ENCODE results near the gene CCSER2. TPM values are rescaled to one million over a fixed set of nuclear protein-coding genes. Genes with fewer than 3 reads are reported as not detected.

CCSER2 gene
- total RNA-seq, 1 experiment from 2014 or later, result 28.9 TPM

GRCh38 chr10:84511106-84511505 is 182.7 kb downstream of the CCSER2 start:
- H3K27ac ChIP-seq (ENCODE audit: low read depth, low read length), result no peak overlapping the region
- DNase-seq (ENCODE audit: low read depth, low spot score) (no peak), ATAC-seq (no peak)
- H2AFZ ChIP-seq (ENCODE audit: low read depth, low read length, poor library complexity, severe bottlenecking), result no peak overlapping the region
- no peaks in the 10 kb centered on the region for H3K79me2 ChIP-seq (ENCODE audit: insufficient read depth, low read length)
- no peak overlapping the region for H3K4me2 ChIP-seq (ENCODE audit: low read length)
- no peaks in the 10 kb centered on the region for H3K9me2 ChIP-seq (ENCODE audit: insufficient read depth)
- ChIA-PET CTCF (interaction anchor here (1.5 kb wide), 1 partner anchor 37 kb away, joined by 5 read pairs; no protein-coding TSS in a partner anchor), RAD21 (ENCODE audit: low non-redundant PET in 1 of 2, low total read pairs in 2 of 2, uncharacterized antibody in 2 of 2, unreplicated experiment in 2 of 2) (no interaction called here), POLR2A (interaction anchor here (1.3 kb wide), 1 partner anchor 15 kb away, joined by 3 read pairs; no protein-coding TSS in a partner anchor)
- H3K9me3 ChIP-seq (ENCODE audit: control insufficient read depth in 1 of 2, insufficient read depth in 1 of 2, low read depth in 1 of 2, low read length in 2 of 2), result no peaks in the 10 kb centered on the region
- BruUV-seq (replicated peaks), result no TSS peak
- H3K4me3 ChIP-seq (replicated peaks in 1 of 2; ENCODE audit: low read depth in 1 of 2, low read length in 2 of 2), result no peak overlapping the region
- H3K27me3 ChIP-seq (ENCODE audit: insufficient read depth, low read length), result no peaks in the 10 kb centered on the region
- no peaks in the 10 kb centered on the region for H3K4me1 ChIP-seq (ENCODE audit: control insufficient read depth in 1 of 2, insufficient read depth in 2 of 2, low read length in 2 of 2)
- H4K20me1 ChIP-seq (ENCODE audit: insufficient read depth), result no peaks in the 10 kb centered on the region
- TF ChIP-seq TCF7L2 (IDR thresholded peaks at IDR 0.05; ENCODE audit: borderline replicate concordance, extremely low read depth, insufficient read depth, insufficient read length) (no peak), SP1 (IDR thresholded peaks at IDR 0.05; ENCODE audit: low read depth) (no peak), CEBPB (IDR thresholded peaks at IDR 0.05; ENCODE audit: low read depth) (no peak), ZNF274 (IDR thresholded peaks at IDR 0.05; ENCODE audit: low read depth, low read length) (no peak)
- TF ChIP-seq, protein P1, sequence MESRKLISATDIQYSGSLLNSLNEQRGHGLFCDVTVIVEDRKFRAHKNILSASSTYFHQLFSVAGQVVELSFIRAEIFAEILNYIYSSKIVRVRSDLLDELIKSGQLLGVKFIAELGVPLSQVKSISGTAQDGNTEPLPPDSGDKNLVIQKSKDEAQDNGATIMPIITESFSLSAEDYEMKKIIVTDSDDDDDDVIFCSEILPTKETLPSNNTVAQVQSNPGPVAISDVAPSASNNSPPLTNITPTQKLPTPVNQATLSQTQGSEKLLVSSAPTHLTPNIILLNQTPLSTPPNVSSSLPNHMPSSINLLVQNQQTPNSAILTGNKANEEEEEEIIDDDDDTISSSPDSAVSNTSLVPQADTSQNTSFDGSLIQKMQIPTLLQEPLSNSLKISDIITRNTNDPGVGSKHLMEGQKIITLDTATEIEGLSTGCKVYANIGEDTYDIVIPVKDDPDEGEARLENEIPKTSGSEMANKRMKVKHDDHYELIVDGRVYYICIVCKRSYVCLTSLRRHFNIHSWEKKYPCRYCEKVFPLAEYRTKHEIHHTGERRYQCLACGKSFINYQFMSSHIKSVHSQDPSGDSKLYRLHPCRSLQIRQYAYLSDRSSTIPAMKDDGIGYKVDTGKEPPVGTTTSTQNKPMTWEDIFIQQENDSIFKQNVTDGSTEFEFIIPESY (IDR thresholded peaks at IDR 0.05; ENCODE audit: extremely low read depth, insufficient replicate concordance, low read length), result no peak
- TF ChIP-seq, protein P2, sequence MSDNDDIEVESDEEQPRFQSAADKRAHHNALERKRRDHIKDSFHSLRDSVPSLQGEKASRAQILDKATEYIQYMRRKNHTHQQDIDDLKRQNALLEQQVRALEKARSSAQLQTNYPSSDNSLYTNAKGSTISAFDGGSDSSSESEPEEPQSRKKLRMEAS (IDR thresholded peaks at IDR 0.05), result no peak
- TF ChIP-seq, protein P3, sequence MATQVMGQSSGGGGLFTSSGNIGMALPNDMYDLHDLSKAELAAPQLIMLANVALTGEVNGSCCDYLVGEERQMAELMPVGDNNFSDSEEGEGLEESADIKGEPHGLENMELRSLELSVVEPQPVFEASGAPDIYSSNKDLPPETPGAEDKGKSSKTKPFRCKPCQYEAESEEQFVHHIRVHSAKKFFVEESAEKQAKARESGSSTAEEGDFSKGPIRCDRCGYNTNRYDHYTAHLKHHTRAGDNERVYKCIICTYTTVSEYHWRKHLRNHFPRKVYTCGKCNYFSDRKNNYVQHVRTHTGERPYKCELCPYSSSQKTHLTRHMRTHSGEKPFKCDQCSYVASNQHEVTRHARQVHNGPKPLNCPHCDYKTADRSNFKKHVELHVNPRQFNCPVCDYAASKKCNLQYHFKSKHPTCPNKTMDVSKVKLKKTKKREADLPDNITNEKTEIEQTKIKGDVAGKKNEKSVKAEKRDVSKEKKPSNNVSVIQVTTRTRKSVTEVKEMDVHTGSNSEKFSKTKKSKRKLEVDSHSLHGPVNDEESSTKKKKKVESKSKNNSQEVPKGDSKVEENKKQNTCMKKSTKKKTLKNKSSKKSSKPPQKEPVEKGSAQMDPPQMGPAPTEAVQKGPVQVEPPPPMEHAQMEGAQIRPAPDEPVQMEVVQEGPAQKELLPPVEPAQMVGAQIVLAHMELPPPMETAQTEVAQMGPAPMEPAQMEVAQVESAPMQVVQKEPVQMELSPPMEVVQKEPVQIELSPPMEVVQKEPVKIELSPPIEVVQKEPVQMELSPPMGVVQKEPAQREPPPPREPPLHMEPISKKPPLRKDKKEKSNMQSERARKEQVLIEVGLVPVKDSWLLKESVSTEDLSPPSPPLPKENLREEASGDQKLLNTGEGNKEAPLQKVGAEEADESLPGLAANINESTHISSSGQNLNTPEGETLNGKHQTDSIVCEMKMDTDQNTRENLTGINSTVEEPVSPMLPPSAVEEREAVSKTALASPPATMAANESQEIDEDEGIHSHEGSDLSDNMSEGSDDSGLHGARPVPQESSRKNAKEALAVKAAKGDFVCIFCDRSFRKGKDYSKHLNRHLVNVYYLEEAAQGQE (IDR thresholded peaks at IDR 0.05; ENCODE audit: low read depth), result no peak
- intact Hi-C loops (cut with micrococcal nuclease), result no loop called here
- H3K9ac ChIP-seq (ENCODE audit: low read length), result no peak overlapping the region
- no peaks in the 10 kb centered on the region; a peak in 1 of 4 replicates for H3K36me3 ChIP-seq (ENCODE audit: control insufficient read depth in 1 of 2, insufficient read depth in 2 of 2, low read length in 2 of 2)
